SK-N-SH (cell line): Measurements from ENCODE around the gene OR5K3. TPM values are rescaled to one million over a fixed set of nuclear protein-coding genes. Genes with fewer than 3 reads are reported as not detected.
"Not testable (repeated sequence)": the region's sequence is repeated elsewhere in the genome, so short reads cannot be mapped to it uniquely, and the experiment has no call there.

Experiments
- CTCF ChIA-PET: fragments of 300-600, 350-600 bp; formaldehyde crosslinking; extraction: SDS; loops from one replicate; lab custom pipeline; 2021; lab: Yijun Ruan, JAX
- POLR2A ChIA-PET: fragments of 350-600 bp; sonication (Branson Sonifier 250); formaldehyde crosslinking; extraction: SDS; loops from one replicate; lab custom pipeline; 2020; ENCODE audit warnings: antibody characterized with exemption, inconsistent platforms; lab: Yijun Ruan, JAX
- DNase-seq: peaks from one replicate; pipeline ENCODE4 v3.0.0; 2012
- H2AFZ ChIP-seq: fragments of 200-600 bp; sonication (generic); 2 replicates; pipeline ENCODE4 v1.8.1; 2016; ENCODE audit warnings: antibody characterized with exemption, mild to moderate bottlenecking, low read depth
- H3F3A ChIP-seq: fragments of 200-600 bp; sonication (generic); replicated peaks from 2 replicates; pipeline ENCODE3; 2016; ENCODE audit warnings: antibody characterized with exemption, mild to moderate bottlenecking; ENCODE audit not compliant: insufficient read depth
- H3K27ac ChIP-seq, 2 experiments: fragments of 200-500 bp in 1 of 2; fragments of 200-600 bp in 1 of 2; sonication (Bioruptor generic) in 1 of 2; sonication (generic), shearing (Covaris generic) in 1 of 2; 2 replicates each; pipeline versions ENCODE4 v1.5.1 to v1.6.1; 2014 to 2016; ENCODE audit warnings: low read depth in 2 of 2, inconsistent platforms in 1 of 2, low read length in 1 of 2, mild to moderate bottlenecking in 1 of 2, mixed read lengths in 1 of 2
- H3K27me3 ChIP-seq: fragments of 200-600 bp; sonication (generic), shearing (Covaris generic); 2 replicates; pipeline ENCODE4 v1.6.1; 2016; ENCODE audit warnings: mixed run types; ENCODE audit not compliant: insufficient read depth
- H3K36me3 ChIP-seq, 2 experiments: fragments of 200-500 bp in 1 of 2; fragments of 200-600 bp in 1 of 2; sonication (Bioruptor generic) in 1 of 2; sonication (generic) in 1 of 2; replicated peaks in 1 of 2; 2 replicates each; pipeline versions ENCODE3 to v1.5.1; 2014 to 2016; ENCODE audit warnings: low read length in 1 of 2, mild to moderate bottlenecking in 1 of 2; ENCODE audit not compliant: insufficient read depth in 2 of 2, control insufficient read depth in 1 of 2
- H3K4me1 ChIP-seq, 2 experiments: fragments of 200-500 bp in 1 of 2; fragments of 200-600 bp in 1 of 2; sonication (Bioruptor generic) in 1 of 2; sonication (generic), shearing (Covaris generic) in 1 of 2; 2 replicates each; pipeline versions ENCODE4 v1.5.1 to v1.6.1; 2014 to 2016; ENCODE audit warnings: low read depth in 1 of 2, low read length in 1 of 2, mixed run types in 1 of 2; ENCODE audit not compliant: insufficient read depth in 2 of 2, control insufficient read depth in 1 of 2
- H3K4me2 ChIP-seq: fragments of 200-600 bp; sonication (generic), shearing (Covaris generic); 2 replicates; pipeline ENCODE4 v1.6.1; 2017; ENCODE audit warnings: mixed run types
- H3K4me3 ChIP-seq, 2 experiments: fragments of 200-500 bp in 1 of 2; fragments of 200-600 bp in 1 of 2; sonication (Bioruptor generic) in 1 of 2; sonication (generic), shearing (Covaris generic) in 1 of 2; 2 replicates each; pipeline versions ENCODE4 v1.5.1 to v1.8.1; 2014 to 2016; ENCODE audit warnings: low read depth in 2 of 2, inconsistent platforms in 1 of 2, low read length in 1 of 2, mild to moderate bottlenecking in 1 of 2, mixed read lengths in 1 of 2, moderate library complexity in 1 of 2
- H3K79me2 ChIP-seq: fragments of 200-600 bp; sonication (generic); 2 replicates; pipeline ENCODE4 v1.8.1; 2017; ENCODE audit warnings: mild to moderate bottlenecking; ENCODE audit not compliant: insufficient read depth
- H3K9ac ChIP-seq: fragments of 200-600 bp; sonication (generic); 2 replicates; pipeline ENCODE4 v1.6.1; 2017; ENCODE audit warnings: mixed run types
- H3K9me2 ChIP-seq: fragments of 200-600 bp; sonication (generic); 2 replicates; pipeline ENCODE4 v1.6.1; 2017; ENCODE audit warnings: mixed run types
- H3K9me3 ChIP-seq: fragments of 200-600 bp; sonication (generic); 2 replicates; pipeline ENCODE4 v1.6.1; 2017; ENCODE audit warnings: mixed run types, mild to moderate bottlenecking, moderate library complexity
- H4K20me1 ChIP-seq: fragments of 200-600 bp; sonication (generic); 2 replicates; pipeline ENCODE4 v1.6.1; 2017; ENCODE audit warnings: mild to moderate bottlenecking, mixed run types; ENCODE audit not compliant: insufficient read depth
- CHD2 ChIP-seq: fragments of 150-350 bp; IDR thresholded peaks from 2 replicates; pipeline ENCODE4 v1.6.1; 2018; ENCODE audit warnings: low read length; ENCODE audit not compliant: partially characterized antibody
- CTCF ChIP-seq: fragments of 200-600 bp; sonication (generic); IDR thresholded peaks from 2 replicates; pipeline ENCODE4 v1.6.1; 2017; ENCODE audit warnings: antibody characterized with exemption, mild to moderate bottlenecking, moderate library complexity
- ELF1 ChIP-seq: IDR thresholded peaks from 2 replicates; pipeline ENCODE4 v1.4.0; 2012
- EZH2phosphoT487 ChIP-seq: fragments of 200-600 bp; sonication (generic); IDR thresholded peaks from 2 replicates; pipeline ENCODE4 v1.6.1; 2017; ENCODE audit warnings: low read depth, mixed run types, mild to moderate bottlenecking, antibody characterized with exemption, moderate library complexity, borderline replicate concordance
- FOXJ3 ChIP-seq: sonication (generic); formaldehyde crosslinking; IDR thresholded peaks from 2 replicates; pipeline ENCODE4 v1.5.1; 2020; ENCODE audit warnings: mild to moderate bottlenecking, missing genetic modification reagents
- FOXM1 ChIP-seq: IDR thresholded peaks from 2 replicates; pipeline ENCODE4 v1.4.0; 2012; ENCODE audit warnings: low read depth, mild to moderate bottlenecking
- JUND ChIP-seq: IDR thresholded peaks from 2 replicates; pipeline ENCODE4 v1.4.0; 2012
- MAX ChIP-seq: IDR thresholded peaks from 2 replicates; pipeline ENCODE4 v1.4.0; 2012; ENCODE audit warnings: low read depth
- PBX3 ChIP-seq: IDR thresholded peaks from 2 replicates; pipeline ENCODE4; 2012
- POLR2AphosphoS5 ChIP-seq: IDR thresholded peaks from 2 replicates; pipeline ENCODE4 v1.6.1; 2012; ENCODE audit warnings: low read depth, low read length
- RAD21 ChIP-seq: IDR thresholded peaks from 2 replicates; pipeline ENCODE4 v1.6.1; 2012; ENCODE audit warnings: mild to moderate bottlenecking, low read length
- RFX5 ChIP-seq: IDR thresholded peaks from 2 replicates; pipeline ENCODE4 v1.6.1; 2012; ENCODE audit warnings: mild to moderate bottlenecking, improper control_type of control experiment, low read length
- SIN3A ChIP-seq: IDR thresholded peaks from 2 replicates; pipeline ENCODE4 v1.6.1; 2012; ENCODE audit warnings: low read depth, mild to moderate bottlenecking, low read length, moderate library complexity, borderline replicate concordance
- SMC3 ChIP-seq: IDR thresholded peaks from 2 replicates; pipeline ENCODE4 v1.6.1; 2012; ENCODE audit warnings: low read depth, low read length, improper control_type of control experiment
- USF1 ChIP-seq: IDR thresholded peaks from 2 replicates; pipeline ENCODE4 v1.4.0; 2012; ENCODE audit warnings: low read depth, borderline replicate concordance
- ZBTB33 ChIP-seq: IDR thresholded peaks from 2 replicates; pipeline ENCODE4 v1.4.0; 2012; ENCODE audit warnings: low read depth, borderline replicate concordance
- WGBS: methylation state at CpG from one replicate; pipeline ENCODE4 v1.1.6; 2017; ENCODE audit warnings: low lambda C conversion rate; 5-methylcytosine and 5-hydroxymethylcytosine counted together
- polyA plus RNA-seq, 3 experiments: library from polyadenylated mRNA; depleted of rRNA; stranded (reverse); fragments of >200 nt; gene quantifications; 2 replicates each; pipeline ENCODE4 v1.2.3, GENCODE V29; 2012

Gene OR5K3
- polyA plus RNA-seq, 1 of the 3 experiments (the other 2 are of a cell fraction), result not detected

- TF ChIP-seq EZH2phosphoT487, result no peak
- TF ChIP-seq, all 33 proteins: peak for 0
Measured at GRCh38 chr3:98395101-98395500, 4.6 kb downstream of the OR5K3 start (continued).

- H2AFZ ChIP-seq, H3K27ac ChIP-seq, H3K9ac ChIP-seq, H3K9me2 ChIP-seq, H3K4me2 ChIP-seq, H3K4me3 ChIP-seq, H3K27me3 ChIP-seq, POLR2A ChIA-PET, CTCF ChIA-PET, H3K79me2 ChIP-seq, H3F3A ChIP-seq, H3K36me3 ChIP-seq, H3K9me3 ChIP-seq, H3K4me1 ChIP-seq, H4K20me1 ChIP-seq, DNase-seq: not testable (repeated sequence)
- WGBS, result 3% methylated on average over 4 of the region's 4 CpGs
Measured at GRCh38 chr3:98396482-98396881, 6.0 kb downstream of the OR5K3 start.

GRCh38 chr3:98398513-98398912 is 8.0 kb downstream of the OR5K3 start:
- H3K9me2 ChIP-seq, result no peaks in the 10 kb centered on the region
- H3F3A ChIP-seq, result no peaks in the 10 kb centered on the region
- H3K27ac ChIP-seq, result no peak overlapping the region
- POLR2A ChIA-PET, result no interaction called here
- H3K79me2 ChIP-seq, result no peaks in the 10 kb centered on the region
- no peak for TF ChIP-seq RAD21
- no peak for TF ChIP-seq SMC3
- TF ChIP-seq CTCF, result no peak
- TF ChIP-seq RFX5, result no peak
- no peak for TF ChIP-seq MAX
- TF ChIP-seq ELF1, result no peak
- TF ChIP-seq PBX3, result no peak
- TF ChIP-seq FOXM1, result no peak
- no peak for TF ChIP-seq POLR2AphosphoS5
- no peak for TF ChIP-seq ZBTB33
- TF ChIP-seq CHD2, result no peak
- no peak for TF ChIP-seq SIN3A
- no peak for TF ChIP-seq FOXJ3 (CRISPR knock-in tag)
- no peak for TF ChIP-seq JUND
- TF ChIP-seq USF1, result no peak
- TF ChIP-seq, all 33 proteins: peak for 0
- H3K9ac ChIP-seq, result no peak overlapping the region
- H4K20me1 ChIP-seq, result no peaks in the 10 kb centered on the region
- no peak overlapping the region for H3K4me2 ChIP-seq
- H3K36me3 ChIP-seq, result no peaks in the 10 kb centered on the region
- no peak overlapping the region for H3K4me3 ChIP-seq
- H3K9me3 ChIP-seq, result no peaks in the 10 kb centered on the region
- CTCF ChIA-PET, result no interaction called here
- H3K27me3 ChIP-seq, result no peaks in the 10 kb centered on the region
- H3K4me1 ChIP-seq, result no peaks in the 10 kb centered on the region
- no peak for DNase-seq
- H2AFZ ChIP-seq, result no peak overlapping the region
